GM12891 (cell line): Measurements from ENCODE around the gene IQCF6.

Experiments used
- POLR2A ChIP-seq: IDR thresholded peaks from 2 replicates; pipeline ENCODE4 v1.6.1; 2011; ENCODE audit warnings: low read depth, low read length, control low read depth
- TAF1 ChIP-seq: IDR thresholded peaks from 2 replicates; pipeline ENCODE4 v1.6.1; 2011; ENCODE audit warnings: low read depth, low read length, control low read depth

GRCh38 chr3:51786267-51786666 lies 7.2 kb upstream of the IQCF6 start:
- TF ChIP-seq TAF1 (no peak), POLR2A (no peak)
